Hepatocyte (in vitro differentiated cells): ENCODE data around the gene BRCA1.
A peak's percentile ranks its signal among the peaks of the same experiment; 100 is the strongest.

Source experiments
- EZH2 ChIP-seq: fragments of 200-600 bp; sonication (generic); IDR thresholded peaks from 2 replicates; pipeline ENCODE4 v1.6.1; 2016; ENCODE audit warnings: antibody characterized with exemption, mild to moderate bottlenecking, borderline replicate concordance
- TF ChIP-seq, protein P1 (sequence below): fragments of 200-600 bp; sonication (generic); IDR thresholded peaks from 2 replicates; pipeline ENCODE4 v1.5.1; 2016; ENCODE audit warnings: antibody characterized with exemption, mild to moderate bottlenecking; ENCODE audit not compliant: poor library complexity

- TF ChIP-seq, protein P1, sequence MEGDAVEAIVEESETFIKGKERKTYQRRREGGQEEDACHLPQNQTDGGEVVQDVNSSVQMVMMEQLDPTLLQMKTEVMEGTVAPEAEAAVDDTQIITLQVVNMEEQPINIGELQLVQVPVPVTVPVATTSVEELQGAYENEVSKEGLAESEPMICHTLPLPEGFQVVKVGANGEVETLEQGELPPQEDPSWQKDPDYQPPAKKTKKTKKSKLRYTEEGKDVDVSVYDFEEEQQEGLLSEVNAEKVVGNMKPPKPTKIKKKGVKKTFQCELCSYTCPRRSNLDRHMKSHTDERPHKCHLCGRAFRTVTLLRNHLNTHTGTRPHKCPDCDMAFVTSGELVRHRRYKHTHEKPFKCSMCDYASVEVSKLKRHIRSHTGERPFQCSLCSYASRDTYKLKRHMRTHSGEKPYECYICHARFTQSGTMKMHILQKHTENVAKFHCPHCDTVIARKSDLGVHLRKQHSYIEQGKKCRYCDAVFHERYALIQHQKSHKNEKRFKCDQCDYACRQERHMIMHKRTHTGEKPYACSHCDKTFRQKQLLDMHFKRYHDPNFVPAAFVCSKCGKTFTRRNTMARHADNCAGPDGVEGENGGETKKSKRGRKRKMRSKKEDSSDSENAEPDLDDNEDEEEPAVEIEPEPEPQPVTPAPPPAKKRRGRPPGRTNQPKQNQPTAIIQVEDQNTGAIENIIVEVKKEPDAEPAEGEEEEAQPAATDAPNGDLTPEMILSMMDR: peak; percentile 15
- no peak for TF ChIP-seq EZH2
Observed at GRCh38 chr17:43170766-43171585, 45.8 kb upstream of the BRCA1 start, which contains the start of gene NBR1.
